Bronchial epithelial cell (primary cell): Measurements from ENCODE around the gene HOXA4. TPM values are rescaled to one million over a fixed set of nuclear protein-coding genes. Genes with fewer than 3 reads are reported as not detected.

Source experiments
- DNase-seq: peaks from one replicate; pipeline ENCODE4 v3.0.0-alpha.2; 2010; ENCODE audit warnings: low read depth
- FAIRE-seq: peaks from 2 replicates; lab custom pipeline; 2011; peaks lifted over from hg19 to GRCh38; lab: Jason Lieb, UNC
- H3K27me3 ChIP-seq: 2 replicates; pipeline ENCODE4 v1.5.1; 2011; ENCODE audit warnings: low read length; ENCODE audit not compliant: control insufficient read depth, insufficient read depth
- H3K36me3 ChIP-seq: 2 replicates; pipeline ENCODE4 v1.5.1; 2011; ENCODE audit warnings: low read length; ENCODE audit not compliant: control insufficient read depth, insufficient read depth
- H3K4me3 ChIP-seq: 2 replicates; pipeline ENCODE4 v1.5.1; 2011; ENCODE audit warnings: mild to moderate bottlenecking, low read depth, low read length, control low read depth
- CTCF ChIP-seq: IDR thresholded peaks from 2 replicates; pipeline ENCODE4 v1.5.1; 2011; ENCODE audit warnings: mild to moderate bottlenecking, moderate library complexity, low read length, control low read depth, inconsistent platforms; ENCODE audit not compliant: insufficient read depth, severe bottlenecking
- total RNA-seq: library from RNA; depleted of rRNA; stranded (reverse); fragments of >200 nt; gene quantifications from 2 replicates; pipeline ENCODE4 v1.2.1, GENCODE V29; 2014

The HOXA4 gene
- total RNA-seq, 1 donor from 2014 or later: not detected

- no peak overlapping the region for H3K4me3 ChIP-seq
- DNase-seq: no peak
- no peak for FAIRE-seq
- no peak for TF ChIP-seq CTCF
- H3K27me3 ChIP-seq: peaks cover 78% of the 10 kb centered on the region
- no peaks in the 10 kb centered on the region for H3K36me3 ChIP-seq
Measured at GRCh38 chr7:27122077-27122910, 8.3 kb downstream of the HOXA4 start.

- no peak for TF ChIP-seq CTCF
- no peaks in the 10 kb centered on the region for H3K36me3 ChIP-seq
- peaks cover 80% of the 10 kb centered on the region for H3K27me3 ChIP-seq
- FAIRE-seq (no peak), DNase-seq (no peak)
- H3K4me3 ChIP-seq: no peak overlapping the region
Measured at GRCh38 chr7:27121684-27122076, 8.9 kb downstream of the HOXA4 start.

- TF ChIP-seq CTCF: no peak
- H3K4me3 ChIP-seq: no peak overlapping the region
- no peaks in the 10 kb centered on the region for H3K36me3 ChIP-seq
- H3K27me3 ChIP-seq: peaks cover 73% of the 10 kb centered on the region
- DNase-seq: no peak
- FAIRE-seq: no peak
Measured at GRCh38 chr7:27119412-27119911, 11.1 kb downstream of the HOXA4 start.

GRCh38 chr7:27118580-27118979 is 12.0 kb downstream of the HOXA4 start:
- TF ChIP-seq CTCF: no peak
- no peak for DNase-seq
- H3K4me3 ChIP-seq: no peak overlapping the region
- H3K27me3 ChIP-seq: peaks cover 69% of the 10 kb centered on the region
- peak; percentile 58 for FAIRE-seq
- H3K36me3 ChIP-seq: no peaks in the 10 kb centered on the region

- H3K36me3 ChIP-seq: no peaks in the 10 kb centered on the region
Measured at GRCh38 chr7:27117887-27118491, 12.6 kb downstream of the HOXA4 start.

More at GRCh38 chr7:27117887-27118491, 12.6 kb downstream of the HOXA4 start:
- Histone ChIP-seq H3K27me3 (peaks cover 69% of the 10 kb centered on the region), H3K4me3 (no peak overlapping the region)
- no peak for DNase-seq
- no peak for FAIRE-seq
- no peak for TF ChIP-seq CTCF
